ENCODE results near the gene LYPD4.

Gene LYPD4

DNA sequence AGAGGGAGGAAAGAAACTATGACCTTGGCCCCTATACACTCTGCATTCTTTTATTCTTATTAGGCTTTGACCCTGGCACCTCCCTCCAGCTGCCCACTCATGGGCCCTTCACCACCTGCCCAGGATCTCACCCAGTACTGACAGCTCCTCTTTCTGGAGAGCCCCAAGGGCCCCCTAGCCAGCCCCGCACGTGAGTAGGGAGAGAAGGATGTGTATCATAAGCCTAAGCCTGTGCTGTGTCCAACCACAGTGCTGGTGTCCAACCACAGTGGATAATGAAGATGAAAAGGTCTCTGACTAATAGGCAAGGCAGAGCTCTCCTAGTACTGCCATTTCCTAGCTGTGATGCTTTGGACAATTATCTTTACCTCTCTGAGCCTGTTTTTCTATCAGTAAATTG is 4.6 kb upstream of the LYPD4 start:
- no peak for DNase-seq

DNA sequence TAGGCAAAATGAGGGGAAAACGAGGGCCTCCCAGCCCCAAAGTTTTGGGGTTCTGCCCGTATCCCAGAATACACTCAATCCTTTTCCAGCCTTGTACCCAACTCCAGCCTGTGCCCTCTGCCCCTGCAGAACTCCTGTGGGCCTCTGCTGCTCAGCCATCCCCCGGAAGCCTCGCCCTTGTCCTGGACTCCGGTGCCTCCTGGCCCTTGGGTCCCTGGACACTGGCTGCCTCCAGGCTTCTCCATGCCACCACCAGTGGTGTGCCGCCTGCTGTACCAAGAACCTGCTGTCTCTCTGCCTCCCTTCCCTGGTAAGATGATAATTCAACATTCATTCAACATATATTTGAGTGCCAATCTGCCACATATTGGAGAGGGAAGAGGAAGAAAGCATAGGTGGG is 4.2 kb upstream of the LYPD4 start:
- no peak for DNase-seq

DNA sequence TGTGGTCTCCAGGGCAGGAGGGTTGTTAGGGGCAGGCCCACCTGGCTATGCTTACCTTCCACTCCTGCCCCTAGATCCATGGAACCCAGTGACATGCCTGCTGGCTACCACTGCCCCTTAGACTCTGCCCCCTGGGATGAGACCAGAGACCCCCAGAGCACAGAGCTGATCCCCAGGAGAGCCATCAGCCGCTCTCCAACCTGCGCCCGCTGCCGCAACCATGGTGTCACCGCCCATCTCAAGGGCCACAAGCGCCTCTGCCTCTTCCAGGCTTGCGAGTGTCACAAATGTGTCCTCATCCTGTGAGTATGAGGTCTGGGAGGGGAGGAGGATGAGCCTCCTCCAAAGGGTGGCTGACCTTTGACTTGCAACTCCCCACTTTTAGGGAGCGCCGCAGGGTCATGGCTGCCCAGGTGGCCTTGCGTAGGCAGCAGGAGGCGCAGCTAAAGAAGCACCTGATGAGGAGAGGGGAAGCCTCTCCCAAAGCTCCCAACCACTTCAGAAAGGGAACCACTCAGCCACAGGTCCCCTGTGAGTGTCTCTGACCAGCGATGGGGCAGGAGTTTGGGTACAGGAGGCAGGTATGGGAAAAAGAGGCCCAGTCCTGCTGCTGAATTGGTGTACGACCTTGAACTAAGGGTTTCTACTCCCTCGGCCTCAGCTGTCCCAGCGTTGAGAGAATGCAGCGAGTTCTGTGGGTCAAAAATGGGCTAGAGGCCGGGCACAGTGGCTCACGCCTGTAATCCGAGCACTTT is 3.0 kb upstream of the LYPD4 start:
- DNase-seq = no peak

DNA sequence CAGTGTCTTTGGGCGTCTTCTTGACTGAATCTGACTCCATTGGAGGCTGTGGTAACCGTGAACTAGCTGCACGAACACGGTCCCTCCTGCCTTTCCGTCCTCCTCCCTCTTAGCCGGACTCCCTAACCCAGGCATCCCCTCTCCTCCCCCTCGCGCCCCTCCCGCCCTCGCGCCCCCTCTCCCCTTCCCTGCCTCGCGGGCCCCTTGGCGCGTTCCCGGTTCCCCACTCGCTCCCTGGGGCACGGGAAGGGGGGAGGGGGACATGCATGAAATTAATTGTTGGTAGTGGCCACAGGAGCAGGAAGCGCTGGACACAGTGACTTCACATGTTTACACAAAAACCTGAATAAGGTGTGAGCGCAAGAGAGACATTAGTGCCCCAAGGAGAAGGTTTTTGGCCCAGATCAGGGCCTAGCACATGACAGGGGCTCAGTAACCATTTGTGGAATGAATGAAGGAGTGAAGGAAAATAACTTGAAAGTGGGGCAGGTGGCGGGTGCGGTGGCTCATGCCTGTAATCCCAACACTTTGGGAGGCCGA is 638 bp upstream of the LYPD4 start:
- DNase-seq = no peak

DNA sequence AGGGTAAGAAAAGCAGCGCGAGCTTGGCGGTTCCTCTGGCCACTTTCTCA is 343 bp upstream of the LYPD4 start, which contains the start of gene DMRTC2:
DMRTC2 (plus strand) TSS at position 42 of the 50 bp plus-strand sequence. CDS start 2,387 bp downstream, outside the sequence.
- DNase-seq = no peak

DNA sequence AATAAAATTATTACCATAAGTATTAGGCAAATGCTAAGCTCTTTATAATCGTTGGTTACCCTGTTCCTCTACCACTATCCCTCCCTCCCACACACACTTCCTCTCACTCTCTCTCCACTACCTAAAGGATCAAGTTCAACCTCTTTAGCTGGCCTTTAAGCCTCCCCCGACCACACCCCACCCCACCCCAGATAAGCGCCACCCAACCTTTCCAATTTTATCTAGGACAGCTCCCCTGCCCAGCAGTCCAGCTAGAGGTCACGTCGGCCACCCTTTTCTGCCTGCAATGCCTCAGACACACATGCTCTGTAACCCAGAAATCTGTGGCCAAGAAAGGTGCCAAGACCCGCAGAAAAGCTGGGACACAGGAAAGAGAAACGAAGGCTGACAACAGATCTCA is 1.1 kb downstream of the LYPD4 start:
- DNase-seq = no peak

DNA sequence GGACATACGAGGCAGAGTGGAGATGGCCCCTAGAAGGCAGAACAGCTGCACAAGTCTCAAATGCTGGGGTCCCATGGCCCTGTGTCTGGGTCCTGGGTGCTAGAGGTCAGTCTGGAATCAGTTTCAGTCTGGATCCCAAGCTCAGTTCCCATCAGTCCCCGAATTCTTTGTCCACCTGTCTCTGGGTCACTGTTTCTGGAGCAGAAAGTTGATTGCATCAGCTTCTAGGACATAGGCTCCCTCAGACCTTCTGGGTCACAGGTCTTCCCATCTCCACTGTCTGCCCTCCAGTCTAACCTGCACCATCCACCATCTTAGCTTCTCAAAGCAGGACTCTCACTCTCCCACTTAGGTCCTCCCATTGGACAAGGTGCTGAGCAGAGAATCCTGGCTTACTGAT is 5.3 kb downstream of the LYPD4 start:
- no peak for DNase-seq

DNA sequence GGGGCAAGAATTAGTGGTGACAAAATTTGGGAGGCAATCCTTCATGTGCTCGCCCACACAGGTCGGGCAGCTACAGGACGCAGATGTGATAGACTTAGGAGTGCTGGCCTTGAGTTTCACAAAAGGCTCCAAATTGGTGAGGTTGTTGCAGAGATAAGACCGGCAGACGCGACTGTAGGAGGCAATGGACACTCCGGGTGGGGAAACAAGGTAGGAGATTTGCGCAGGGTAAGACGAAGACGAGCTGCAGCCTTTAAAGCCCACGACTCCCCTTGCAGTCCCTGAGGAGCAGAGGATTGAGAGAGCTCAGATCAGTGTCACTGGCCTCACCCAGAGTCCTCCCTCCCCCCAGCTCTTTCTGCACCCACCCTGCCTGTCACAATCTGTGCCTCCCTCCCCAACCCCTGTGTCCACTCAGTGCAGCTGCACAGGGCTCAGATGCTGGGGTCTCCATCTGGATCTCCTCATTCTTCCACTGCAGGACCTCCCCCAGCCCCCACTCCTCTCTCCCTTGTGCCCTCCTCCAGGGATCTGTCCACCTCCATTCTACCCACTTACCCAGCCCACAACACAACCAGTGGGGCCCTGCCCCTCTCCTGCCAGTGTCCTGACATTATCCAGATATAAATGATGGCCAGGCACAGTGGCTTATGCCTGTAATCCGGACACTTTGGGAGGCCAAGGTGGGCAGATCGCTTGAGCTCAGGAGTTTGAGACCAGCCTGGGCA is 6.3 kb downstream of the LYPD4 start:
- DNase-seq = no peak

DNA sequence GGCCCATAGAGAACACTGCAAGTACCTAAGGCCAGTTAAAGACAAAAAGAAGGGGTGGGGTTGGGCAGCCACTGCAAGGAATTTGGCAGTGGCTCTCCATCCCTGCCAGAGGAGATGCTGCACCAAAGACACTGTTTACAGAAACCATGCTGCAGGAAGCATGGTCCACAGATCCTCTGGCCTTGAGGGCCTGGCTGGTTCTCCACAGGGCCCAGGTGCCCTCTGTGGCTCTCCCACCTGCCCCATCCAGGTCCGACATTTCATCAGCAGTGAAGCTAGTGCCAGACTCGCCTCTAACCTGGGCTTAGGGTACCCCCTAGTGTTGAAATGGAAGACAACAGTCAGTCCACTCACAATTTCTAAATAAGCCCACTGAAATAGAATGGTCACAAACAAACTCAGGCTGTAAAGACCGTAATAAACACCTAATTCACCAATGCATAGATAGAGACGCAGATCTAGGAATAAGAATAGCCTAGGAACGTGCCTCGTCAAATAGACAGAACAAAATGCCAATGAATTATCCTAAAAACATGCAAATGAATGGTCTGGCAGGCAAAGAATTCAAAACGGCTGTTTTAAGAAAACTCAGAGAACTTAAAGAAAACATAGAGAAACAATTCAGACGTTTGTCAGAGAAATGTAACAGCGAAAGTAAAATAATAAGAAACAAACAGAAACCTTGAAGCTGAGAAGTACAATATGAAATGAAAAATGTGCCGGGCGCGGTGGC is 23.3 kb downstream of the LYPD4 start:
- DNase-seq = peak; percentile 3

DNA sequence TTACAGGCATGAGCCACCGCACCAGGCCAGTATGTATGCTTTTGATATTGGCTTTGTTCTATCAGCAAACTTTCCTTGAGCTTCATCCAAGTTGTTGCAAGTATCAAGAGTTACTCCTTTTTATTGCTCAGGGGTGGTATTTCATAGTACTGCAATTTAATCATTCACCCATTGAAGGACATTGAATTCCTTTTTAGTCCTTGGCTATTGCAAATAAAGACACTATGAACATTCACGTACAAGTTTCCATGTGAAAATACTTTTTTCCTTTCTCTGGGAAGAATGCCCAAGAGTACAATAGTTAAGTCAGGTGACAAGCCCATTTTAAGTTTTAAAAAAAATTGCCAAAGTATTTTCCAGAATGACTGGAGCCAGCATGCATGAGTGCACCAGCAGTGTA is 27.7 kb downstream of the LYPD4 start:
- no peak for DNase-seq

DNA sequence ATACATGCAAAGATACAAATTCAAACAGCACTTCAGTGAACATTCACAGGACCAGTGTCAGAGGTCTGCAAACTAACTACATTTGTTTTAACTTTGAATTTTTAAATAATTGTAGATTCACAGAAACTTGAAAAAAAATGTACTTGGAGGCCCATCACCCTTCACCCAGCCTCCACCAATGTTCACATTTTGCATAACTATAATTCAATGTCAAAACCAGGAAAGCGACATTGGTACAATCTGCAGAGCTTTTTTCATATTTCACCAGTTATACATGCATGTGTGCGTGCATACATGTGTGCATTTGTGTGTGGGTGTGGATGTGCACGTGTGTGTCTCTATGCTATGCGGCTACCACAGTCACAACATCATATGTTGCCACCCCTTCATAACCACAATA is 29.2 kb downstream of the LYPD4 start:
- no peak for DNase-seq

DNA sequence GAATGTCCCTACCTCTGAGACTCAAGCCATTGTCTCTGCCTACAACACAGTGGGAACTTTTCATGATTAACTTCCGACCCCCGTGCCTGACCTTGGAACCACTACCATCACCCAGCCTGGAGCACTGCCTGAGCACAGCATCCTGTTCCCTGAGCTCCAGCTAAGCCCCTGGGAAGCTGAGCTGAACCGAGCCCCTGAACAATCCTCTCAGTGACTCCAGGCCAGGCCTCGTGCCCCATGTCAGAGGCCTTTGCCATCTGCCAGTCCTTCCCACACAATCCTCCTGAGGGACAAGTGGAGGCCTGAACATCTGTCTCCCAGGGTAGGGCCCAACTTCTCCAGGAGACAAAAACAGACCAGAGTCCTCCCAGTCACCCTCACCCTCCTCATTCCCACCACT is 30.6 kb downstream of the LYPD4 start:
- DNase-seq = no peak

DNA sequence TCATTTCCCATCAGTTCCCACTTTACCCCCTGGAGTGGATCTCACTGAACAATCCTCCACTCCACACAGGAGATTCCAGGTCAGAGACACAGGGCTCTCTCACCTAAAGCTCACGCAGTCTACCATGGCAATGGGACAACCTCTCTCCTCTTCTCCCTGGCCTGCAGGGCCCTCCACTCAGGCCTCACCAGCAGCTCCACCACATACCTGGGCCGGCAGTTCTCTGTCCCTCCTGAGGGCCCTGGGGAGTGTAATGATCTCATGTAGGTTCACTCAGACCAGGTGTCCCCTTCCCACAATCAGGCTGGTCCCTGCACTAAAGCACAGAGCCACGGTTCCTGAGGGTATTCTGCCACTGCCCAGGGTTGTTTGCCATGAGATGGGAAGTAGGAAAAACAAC is 32.5 kb downstream of the LYPD4 start:
- DNase-seq = no peak

DNA sequence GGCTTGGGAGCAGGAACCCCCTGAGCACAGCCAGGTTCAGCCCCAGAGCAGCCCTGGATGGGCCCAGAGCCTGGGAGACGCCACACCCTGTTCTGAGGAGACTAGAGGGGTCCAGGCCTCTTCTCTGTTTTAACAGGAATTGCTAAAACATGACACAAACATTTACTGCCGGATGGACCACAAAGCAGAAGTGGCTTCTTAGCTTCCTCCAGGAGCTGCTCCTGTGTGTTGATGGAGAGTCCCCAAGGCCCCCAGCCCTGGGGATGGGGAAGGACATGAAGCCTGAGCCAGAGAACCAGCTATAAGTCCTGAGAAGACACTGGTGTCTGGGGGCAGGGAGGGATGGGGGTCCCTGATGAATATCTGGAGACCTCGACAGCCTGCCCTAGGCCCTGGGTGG is 33.4 kb downstream of the LYPD4 start:
- no peak for DNase-seq

DNA sequence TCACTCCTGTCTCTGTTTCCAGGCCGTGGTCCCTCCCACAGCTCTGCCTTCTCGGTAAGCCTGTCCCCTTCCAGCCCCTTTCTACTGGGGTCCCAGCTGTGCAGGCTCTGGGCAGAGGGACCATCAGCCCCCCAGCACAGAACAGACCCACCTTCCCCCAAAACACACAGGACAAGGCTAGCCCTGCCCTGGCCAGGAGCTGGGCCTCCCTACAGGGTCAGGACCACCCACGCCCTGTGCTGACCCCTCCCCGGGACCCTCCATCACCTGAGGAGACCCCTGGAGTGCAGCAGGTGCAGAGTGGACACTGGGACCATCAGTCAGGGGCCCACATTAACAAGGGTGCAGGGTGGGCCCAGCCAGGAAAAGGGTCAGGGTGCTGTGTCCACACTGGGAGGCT is 34.2 kb downstream of the LYPD4 start:
- DNase-seq = no peak

DNA sequence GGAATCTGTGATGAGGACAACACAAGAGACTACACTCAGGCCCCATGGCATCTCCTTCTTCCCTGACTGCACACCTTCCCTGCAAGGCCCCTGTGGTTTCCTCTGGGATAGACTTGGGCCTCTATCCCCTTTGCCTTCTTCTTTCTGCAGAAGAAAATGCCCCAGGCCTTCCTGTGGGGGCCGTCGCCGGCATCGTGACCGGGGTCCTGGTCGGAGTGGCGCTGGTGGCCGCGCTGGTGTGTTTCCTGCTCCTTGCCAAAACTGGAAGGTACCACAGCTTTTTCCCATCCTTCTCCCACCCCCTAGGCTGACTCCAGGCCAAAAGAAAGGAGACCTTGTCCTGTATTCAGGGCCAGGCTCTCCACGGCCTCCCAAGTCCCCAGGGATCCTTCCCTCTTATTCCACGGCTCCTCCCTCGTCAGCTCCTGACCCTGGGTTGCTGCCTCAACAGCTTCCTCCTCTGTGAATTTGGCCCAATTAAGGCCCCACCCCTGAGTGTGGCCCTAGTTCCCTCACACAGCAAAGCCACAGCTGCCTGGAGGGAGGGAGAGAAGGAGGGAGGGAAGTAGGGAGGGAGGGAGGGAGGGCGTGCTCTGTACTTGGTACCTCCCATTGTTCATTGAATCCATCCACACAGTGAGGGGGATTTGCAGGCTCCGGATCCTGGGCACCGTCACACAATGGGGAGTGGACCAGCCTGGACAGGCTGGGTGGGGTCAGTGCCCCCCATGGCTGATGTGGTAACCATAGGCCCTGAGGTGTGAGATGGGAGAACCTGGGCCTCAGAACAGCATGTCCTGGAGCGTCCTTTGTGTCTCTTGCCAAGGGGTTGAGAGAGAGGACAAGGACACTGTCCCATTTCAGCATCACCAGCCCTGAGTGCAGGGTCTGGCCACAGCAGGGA is 35.6 kb downstream of the LYPD4 start:
- DNase-seq = no peak

DNA sequence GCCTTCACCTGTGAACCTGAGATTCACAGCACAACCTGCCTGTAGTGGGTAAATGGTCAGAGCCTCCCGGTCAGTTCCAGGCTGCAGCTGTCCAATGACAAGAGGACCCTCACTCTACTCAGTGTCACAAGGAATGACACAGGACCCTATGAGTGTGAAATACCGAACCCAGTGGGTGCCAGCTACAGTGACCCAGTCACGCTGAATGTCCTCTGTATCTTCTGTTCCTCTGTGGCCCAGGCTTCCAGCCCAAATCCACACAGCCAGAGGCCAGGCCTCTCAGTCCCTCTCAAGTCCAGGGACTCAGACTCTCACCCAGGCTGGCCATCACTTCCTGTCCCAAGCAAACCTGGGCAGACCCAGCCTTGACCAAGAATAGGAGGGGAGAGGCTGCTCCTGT is 37.3 kb downstream of the LYPD4 start:
- DNase-seq = no peak

DNA sequence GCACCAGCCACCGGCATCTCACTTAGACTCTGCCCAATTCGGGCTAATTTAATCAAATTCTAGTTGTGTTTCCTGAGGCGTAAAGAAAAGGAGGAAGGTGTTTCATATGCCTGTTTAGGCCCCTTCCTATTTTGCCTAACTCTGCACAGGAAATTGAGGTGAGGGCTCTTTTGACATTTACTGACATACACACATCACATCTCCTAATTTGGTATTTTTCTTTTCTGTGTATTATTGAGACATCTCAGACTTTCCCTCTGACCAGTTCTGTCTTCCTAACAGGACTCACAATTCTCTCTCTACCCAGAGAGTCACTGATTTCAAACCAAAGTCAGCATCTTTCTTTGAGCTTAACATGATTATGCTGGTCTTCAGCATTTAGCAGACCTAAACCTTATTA is 40.1 kb downstream of the LYPD4 start:
- no peak for DNase-seq

DNA sequence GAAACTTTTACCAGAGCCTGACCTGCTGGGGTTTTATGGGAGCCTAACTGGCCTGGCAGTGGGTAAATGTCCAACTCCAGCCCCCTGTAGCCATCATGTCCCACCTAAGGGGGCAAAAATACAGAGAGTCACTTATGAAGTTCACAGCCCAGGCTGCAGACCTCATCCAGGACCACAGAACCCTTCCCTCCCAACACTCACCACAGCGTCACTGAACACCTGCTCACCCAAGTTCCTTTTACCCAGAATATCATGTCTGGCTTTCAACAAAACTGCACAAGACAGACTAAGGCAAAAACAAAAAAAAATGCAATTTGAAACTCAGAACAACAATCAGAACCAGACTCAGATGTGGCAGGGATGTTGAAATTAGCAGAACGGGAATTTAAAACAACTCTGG is 41.7 kb downstream of the LYPD4 start:
- no peak for DNase-seq

DNA sequence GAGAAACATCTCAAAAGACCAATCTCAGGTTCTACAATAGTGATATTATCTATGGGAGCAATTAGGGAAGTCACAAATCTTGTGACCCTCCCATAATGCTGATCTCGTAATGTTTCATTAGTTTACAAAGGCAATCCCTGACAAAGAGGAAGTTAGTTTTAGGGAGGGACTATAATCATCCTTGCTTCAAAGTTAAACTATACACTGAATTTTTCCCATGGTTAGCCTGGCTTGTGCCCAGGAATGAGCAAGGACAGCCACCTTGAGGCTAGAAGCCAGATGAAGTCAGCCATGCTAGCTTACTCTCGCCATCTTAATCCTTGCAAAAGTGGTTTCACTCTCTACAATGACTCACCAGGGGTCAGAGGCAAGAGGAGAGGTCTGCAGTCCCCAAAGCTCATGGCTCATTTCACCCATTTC is 42.7 kb downstream of the LYPD4 start:
- no peak for DNase-seq

DNA sequence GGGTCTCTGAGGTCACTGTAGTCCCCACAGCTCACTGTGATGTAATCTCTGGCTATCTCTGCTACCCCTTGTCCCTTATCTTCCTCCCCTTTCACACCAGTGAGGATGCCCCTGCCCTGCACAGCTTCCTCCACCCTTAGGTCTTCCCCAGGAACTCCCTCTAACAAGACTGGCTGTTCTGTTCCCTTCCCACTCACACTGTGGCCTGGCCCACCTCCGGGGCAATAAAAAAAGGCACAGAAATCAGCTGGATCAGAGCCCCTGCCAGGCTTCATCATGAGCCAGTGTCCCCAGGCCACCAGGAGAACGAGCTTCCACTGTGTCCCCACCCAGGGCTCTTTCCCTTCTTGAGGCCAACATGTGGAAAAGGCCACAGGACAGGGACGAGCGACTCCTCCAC is 43.5 kb downstream of the LYPD4 start:
- DNase-seq = no peak

DNA sequence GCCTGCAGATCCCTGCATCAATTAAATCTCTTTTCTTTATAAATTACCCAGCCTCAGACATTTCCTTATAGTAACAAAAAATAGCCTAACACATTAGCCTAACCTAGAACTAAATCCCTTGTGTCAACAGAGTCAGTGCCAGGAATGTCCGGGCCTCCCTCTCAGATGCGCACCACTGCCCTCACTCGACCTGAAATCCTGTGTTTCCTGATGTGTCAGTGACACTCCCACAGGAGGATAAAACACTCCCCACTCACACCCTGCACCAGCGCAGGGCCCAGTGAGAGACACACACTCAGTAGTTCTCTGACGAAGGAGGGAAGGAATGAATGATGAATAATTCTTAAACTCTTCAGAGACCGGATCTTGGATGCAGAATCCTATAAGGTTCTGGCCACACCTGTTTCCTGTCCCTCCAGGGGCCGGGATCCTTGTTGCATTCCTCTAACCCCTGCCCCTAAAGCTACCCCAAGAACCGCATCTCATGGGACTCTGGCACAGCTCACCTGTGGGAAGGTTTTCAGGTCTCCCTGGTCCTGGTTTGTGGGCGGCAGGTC is 45.0 kb downstream of the LYPD4 start:
- no peak for DNase-seq

DNA sequence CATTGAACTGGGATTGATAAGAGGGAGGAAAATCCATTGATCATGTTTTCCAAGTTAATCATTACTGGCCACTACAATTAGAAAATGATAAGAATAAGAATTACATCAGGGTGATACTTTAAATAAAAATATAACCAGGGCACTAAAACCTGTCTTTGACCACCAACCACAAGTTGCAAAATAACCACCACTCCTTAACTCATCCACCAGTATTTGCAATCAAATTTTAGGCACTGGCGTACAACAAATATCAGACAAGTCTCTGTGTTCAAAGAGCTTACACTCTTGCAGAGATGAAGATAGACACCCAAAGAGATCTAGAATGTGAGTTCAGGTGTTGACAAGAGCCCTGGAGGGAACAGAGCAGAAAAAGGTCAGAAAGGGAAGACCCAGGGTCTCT is 47.6 kb downstream of the LYPD4 start:
- no peak for DNase-seq

All from NCI-H2171 (cell line).